GM11168 (cell line): ENCODE measurements around the gene SPATC1L.
"Not testable (repeated sequence)": the region's sequence is repeated elsewhere in the genome, so short reads cannot be mapped to it uniquely, and the experiment has no call there.

Experiments used
- in situ Hi-C: fragments of 300-500 bp; cut with MboI; formaldehyde crosslinking; loops from one replicate; pipeline ENCODE4 v1.12.0; 2022; ENCODE audit warnings: low sequenced_read_pairs; ENCODE audit not compliant: unreplicated experiment

The SPATC1L gene

DNA sequence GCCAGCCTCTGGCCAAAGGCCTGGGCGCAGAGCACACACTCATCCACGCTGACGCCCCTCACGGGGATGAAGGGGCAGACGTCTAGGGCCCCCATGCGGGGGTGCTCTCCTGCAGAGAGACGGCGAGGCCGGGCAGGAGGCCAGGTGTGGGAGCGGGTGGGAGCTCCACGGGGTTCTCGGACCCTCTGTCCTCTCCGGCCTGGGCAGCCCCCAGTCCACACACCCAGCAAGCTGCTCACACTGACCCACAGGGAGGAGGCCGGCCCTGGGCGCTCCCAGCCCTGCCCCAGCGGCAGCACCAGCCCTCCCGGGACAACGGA, 31.4 kb downstream of the SPATC1L start:
- in situ Hi-C loops = no loop called here

DNA sequence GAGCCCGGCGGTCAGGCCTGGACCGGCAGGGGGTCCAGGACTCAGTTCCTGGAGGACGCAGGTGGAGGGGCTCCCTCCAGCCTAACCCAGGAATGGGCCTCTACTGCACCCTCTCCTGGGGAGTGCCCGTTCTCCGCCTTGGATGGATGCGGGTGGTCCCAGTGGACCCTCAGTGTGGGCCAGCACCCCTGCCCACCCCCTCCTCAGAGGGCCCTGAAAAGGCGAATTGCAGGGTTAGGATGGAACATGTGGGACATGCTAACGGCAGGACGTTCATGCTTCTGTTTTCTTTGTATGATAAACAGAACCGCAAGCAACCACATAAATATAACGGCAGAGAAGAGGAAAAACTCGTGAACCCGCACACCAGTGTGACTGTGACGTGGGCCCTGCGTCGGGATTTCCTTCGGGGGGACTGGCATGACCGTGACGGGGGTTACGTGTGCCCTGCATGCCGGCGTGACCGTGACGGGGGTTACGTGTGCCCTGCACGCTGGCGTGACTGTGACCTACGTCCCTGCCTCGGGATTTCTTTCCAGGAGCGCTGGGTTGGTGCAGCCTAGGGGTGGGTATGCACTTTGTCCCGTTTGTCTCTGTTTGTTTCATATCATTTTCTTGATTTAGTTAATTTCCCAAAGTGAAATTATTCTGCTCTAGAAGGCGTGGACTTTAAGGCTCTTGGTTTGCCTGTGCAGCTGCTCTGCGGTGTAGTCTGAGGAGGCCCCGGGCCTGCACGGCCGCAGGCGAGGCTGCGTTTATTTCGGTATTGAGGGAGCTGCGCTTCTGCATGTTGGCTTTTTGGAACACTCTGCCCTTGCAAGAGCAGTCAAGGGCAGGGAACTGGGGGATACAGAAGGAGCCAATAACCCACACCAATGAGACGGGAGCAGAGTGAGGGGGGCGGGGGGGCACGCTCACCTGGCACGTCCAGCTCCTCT, 32.0 kb downstream of the SPATC1L start:
- in situ Hi-C loops = no loop called here

DNA sequence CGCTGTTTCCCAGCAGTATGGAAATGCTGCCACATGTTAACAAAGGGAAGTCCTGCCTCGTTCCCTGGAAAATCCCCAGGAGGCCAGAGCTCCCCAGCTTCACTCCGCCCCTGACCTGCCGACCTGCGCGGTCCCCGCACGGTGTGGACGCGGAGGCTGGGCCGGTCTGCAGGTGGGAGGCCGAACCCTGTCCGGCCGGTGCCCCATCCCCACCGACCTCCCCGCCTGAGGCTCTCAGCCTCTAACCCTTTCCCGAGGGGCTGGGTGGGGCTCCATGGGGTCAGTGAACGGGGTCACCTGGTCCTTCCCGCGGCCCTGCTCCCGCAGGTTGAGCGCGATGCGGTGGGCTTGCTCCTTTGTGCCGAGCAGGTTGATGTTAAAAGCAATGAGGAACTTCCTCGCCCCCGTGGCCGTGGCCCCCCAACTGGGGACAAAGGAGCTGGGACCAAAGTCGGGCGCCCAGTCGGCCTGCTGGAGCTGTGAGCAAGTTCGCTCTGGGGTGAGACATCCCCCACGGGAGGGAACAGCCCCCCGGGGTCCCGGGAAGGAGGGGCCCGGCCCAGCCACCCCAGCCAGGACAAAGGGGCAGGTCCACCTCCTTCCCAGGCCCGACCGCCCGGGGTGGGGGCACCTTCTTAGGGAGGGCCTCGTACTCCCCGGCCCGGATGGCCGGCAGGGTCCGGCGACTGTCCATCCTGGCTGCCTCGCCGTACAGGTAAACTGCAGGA, 32.8 kb downstream of the SPATC1L start:
- in situ Hi-C loops = no loop called here

DNA sequence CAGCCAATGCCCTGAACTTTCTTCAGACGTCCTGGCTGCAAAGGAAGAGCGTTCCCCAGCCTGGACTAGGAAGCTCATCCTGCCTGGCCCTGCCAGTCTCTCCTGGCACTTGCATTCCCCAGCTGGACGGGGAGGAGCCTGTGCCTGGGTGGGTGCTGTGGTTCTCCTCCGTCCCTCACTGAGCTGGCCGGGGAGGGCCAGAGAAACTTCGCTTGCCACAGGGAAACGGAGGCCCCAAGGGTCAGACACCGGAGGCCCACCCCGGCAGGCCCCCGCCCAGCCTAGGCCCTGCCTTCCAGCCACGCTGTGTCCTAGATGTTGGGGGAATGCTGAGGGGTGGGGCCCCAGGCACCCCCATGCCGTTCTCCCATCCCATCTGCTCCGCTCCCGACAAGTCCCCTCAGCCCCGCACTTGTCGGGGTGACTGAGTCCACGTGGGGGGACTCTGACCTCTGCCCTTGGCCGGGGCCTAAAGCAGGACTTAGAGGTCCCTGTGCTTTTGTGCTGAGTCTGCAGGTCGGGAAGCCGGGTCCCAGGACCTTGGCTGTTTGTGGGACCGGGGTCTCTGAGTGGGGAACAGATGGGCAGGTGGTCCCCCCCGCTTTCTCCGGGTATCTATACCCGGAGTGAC, 33.7 kb downstream of the SPATC1L start:
- in situ Hi-C loops = no loop called here

DNA sequence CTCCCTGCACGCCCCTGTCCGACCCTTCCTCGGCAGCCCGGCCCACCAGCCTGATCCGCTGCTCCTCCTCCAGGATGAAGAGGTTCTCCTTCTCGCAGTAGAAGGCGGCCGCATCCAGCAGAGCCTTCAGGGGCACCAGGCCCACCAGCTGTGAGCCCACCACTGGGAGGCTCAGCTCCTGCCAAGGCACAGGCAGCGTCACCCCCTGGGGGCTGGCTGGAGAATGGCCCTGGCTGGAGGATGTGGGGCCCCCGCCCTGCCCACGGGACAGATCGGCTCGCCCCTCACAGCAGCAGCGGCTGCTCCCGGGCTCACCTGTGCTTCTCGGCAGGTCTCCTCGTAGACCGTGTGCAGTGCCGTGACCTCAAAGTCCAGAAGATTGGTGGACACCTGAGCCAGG, 34.2 kb downstream of the SPATC1L start:
- in situ Hi-C loops = no loop called here

DNA sequence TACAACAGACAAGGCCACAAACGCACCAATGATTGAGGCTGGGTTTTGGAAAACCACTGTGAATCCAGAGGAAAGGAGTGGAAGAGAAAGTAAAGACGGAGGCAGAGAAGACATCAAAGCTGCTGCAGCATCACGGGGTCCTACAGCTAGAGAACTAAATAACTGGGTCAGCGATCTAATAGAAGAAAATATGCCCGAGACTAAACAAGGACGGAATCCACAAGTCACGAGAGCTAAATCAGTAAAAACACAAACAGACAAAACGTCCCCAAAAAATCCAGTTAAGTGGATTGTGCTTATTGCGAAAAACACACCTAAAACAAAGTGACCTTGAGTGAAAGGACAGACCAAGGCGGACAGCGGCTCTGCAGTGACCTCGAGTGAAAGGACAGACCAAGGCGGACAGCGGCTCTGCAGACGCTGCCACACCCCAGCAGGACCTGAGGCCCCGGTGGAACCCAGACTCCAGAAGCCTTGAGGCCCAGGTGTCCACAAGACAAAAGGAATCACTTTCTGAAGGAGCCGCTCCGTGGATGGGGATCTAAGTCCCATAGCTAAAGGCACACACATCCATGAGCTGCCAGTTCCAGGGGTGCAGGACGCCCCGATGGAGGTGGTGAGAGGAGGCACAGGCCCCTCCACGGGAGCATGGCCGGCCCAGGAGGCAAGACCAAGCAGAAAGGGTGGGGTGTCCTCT, 34.9 kb downstream of the SPATC1L start:
- in situ Hi-C loops = no loop called here

DNA sequence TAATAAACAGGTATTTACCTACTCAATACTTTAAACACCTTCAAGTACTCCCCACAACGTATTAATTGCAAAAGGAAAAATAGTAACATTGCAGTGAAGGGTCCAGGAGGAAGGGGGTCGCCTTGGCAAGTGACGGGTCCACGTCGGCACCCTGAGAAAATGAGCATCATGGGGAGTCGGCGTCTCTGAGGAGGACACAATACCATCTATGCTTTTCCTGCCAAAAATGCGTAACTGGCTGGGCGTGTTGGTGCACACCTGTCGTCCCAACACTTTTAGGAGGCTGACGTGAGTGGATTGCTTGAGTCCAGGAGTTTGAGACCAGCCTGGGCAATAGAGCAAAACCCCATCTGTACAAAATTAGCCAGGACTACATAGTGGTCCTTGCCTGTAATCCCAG, 36.2 kb downstream of the SPATC1L start:
- in situ Hi-C loops = no loop called here

DNA sequence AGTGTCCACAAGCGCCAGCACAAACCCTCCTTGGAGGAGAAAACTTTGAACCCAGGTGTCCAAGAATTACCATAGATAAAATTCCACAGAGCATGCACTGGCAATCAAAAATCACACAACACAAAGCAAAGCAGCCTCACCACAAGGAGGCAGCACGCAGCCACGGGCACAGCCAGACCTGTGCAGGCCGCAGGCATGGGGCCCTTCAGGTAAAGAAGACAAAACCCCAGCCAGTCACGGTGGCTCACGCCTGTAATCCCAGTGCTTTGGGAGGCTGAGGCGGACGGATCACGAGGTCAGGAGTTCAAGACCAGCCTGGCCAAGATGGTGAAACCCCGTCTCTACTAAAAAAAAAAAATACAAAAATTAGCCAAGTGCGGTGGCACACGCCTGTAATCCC, 36.8 kb downstream of the SPATC1L start:
- in situ Hi-C loops = not testable (repeated sequence)

DNA sequence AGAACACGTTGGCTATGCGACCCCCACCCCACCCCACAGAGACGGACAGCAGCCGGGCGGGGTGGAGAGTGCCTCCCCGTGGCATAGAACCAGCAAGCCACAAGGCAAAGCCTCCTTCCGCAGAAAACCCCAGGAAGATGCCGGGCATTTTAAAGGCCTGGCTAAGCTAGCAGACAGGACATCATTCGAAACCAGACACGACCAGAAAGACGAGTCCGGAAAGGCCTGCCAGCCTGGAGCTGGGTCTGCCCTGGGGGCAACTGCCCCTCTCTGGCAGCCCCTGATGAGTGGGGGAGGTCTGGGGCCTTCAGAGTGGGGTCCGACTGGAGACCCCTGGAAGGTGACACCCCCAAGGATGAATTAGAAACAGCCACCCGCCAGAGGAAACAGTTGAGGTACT, 37.4 kb downstream of the SPATC1L start:
- in situ Hi-C loops = no loop called here

DNA sequence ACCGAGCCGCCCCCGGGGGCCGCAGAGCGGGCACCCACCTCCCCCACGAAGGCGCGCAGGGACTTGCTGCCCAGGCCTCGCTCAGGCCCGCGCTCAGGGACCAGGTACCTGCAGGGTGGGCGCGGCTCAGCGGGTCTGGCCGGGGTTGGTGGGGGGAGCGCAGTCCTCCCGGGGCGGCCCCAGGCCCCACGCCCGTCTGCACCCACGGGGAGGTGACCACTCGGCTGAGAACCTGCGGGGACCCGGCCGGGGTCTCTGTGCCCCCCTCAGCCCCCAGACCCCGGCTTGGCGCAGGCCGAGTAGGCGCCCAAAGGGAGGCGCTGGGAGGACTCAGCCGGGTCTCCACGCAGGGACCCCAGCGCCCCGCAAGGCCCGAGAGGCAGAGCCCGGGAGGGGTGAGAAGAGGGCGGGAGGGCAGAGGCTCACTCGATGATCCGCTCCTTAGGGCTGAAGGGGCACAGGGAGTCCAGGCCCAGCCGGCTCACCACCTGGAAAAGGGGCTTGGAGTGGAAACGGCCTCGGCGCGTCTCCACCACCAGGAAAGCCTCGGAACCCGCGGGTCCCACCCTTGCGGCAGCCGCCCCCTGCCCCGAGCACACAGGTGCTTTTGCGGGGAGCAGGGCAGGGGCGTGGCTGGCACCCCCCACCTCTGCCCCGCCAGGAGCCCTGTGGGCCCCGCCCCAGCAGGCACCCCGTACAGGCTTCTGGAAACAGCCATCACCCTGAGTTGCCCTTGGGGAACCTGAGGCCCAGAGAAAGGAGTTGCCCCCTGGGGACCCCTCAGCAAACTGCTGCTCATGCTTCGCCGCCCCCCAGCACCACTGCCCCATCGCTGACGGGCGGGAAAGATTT, 38.2 kb downstream of the SPATC1L start:
- in situ Hi-C loops = no loop called here

DNA sequence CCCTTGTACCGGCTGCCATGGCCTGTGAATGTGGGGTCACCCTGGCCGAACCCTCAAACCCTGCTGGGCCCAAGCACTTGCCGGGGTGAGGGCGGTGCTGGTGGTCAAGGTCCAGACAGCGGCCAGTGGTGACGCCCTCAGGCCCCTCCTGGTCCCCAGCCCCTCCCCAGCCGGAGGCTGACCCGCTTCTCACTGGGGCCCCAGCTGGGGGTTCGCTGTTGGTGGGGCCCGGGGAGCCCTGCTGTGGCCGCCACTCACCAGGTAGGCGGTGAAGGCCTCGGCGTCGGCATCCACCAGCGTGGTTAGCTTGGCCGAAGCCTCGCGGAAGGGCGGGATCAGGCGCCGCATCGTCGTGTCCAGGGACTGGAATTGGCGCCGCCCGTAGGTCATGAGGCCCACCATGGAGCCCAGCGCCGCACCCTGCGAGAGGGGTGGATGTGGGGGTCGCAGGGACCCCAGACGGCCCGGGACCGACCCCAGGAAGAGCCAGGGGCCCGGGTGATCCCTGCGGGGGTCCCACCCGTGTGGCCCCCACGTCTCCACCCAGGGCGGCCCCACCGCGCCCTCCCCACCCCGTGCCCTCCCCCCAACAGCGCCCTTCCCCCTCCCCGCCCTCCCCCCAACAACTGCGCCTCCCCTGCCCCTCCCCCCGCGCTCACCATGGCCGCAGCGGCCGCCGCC, 39.0 kb downstream of the SPATC1L start:
- in situ Hi-C loops = no loop called here

DNA sequence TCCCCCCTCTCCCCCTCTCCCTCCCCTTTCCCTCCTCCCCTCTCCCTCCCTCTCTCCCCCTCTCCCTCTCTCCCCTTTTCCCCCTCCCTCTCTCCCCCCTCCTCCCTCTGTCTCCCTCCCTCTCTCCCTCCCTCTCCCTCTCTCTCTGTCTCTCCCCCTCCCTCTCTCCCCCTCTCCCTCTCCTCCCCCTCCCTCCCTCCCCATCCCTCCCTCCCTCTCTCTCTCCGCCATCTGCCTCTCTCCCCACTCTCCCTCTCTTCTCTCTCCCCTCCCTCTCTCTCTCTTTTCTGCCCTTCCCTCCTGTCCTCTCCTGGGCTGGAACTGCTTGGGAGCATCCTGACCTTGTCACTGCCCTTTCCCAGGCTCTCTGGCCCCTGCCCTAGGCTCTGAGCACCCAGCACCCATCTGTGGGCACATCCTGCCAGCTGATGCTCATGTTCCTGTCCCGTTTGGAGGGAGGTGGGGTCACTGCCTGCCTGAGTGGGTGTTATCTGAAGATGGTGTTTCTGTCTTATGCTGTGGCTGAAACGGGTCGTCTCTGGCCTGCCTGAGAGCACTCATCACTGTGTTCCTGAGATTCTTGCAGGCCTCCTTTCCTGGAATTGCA, 39.7 kb downstream of the SPATC1L start:
- in situ Hi-C loops = no loop called here

DNA sequence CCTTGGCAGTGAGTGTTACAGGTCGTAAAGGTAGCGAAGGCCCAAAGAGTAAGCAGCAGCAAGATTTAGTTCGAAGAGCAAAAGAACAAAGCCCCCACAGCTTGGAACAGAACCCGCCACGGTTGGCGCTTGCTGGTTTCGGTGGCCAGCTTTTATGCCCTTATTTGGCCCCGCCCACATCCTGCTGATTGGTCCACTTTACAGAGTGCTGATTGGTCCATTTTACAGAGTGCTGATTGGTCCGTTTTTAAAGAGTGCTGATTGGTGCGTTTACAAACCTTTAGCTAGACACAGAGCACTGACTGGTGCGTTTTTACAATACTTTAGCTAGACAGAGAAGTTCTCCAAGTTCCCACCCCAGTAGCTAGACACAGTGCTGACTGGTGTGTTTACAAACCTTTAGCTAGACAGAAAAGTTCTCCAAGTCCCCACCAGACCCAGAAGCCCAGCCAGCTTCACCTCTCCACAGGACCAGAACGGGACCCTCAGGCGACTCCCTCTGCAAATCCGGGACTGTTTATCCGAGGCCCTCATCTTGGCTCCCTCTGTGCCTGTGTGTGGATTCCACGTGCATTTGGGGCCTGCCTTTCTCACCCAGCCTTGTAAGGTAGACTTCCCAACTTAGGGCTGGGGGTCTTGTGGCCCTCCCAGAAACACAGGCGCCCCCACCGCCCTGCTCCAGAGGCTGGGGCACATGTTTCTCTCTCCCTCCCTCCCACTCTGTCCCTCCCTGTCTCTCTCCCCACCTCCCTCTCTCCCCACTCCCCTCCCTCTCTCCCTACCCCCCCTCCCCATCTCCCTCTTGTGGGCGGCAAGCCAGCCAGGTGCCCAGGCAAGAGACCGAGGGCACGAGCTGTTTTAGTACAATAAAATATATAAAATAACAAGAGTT, 41.4 kb downstream of the SPATC1L start:
- in situ Hi-C loops = no loop called here

DNA sequence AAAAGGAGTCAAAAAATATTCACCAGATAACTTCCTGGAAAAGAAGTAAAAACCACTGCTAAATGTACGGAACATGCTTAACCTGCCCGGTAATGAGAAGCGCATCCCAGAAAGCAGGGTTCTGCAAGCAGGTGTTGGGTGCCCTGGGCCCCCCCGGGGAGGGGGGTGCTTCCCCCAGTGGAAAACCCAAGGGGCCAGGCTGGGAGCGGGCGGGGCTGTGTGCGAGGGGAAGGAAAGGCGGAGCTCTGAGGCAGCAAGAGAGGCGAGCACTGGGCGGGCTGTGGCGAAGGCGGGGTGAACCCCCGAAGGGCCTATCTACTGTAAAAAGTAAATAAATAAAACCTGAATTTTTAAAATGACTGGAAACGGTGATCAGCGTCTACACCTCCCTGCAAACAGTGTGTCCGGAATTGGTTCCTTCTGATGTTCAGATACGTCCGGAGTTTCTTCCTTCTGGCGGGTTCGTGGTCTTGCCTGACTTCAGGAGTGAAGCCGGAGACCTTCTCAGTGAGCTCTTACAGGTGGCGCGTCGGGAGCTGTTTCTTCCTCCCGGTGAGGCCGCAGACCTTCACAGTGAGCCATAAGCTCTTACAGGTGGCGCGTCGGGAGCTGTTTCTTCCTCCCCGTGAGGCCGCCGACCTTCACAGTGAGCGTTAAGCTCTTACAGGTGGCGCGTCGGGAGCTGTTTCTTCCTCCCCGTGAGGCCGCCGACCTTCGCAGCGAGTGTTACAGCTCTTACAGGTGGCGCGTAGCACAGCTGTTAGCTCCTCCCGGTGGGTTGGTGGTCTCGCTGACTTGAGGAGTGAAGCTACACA, 42.3 kb downstream of the SPATC1L start:
- in situ Hi-C loops = no loop called here

DNA sequence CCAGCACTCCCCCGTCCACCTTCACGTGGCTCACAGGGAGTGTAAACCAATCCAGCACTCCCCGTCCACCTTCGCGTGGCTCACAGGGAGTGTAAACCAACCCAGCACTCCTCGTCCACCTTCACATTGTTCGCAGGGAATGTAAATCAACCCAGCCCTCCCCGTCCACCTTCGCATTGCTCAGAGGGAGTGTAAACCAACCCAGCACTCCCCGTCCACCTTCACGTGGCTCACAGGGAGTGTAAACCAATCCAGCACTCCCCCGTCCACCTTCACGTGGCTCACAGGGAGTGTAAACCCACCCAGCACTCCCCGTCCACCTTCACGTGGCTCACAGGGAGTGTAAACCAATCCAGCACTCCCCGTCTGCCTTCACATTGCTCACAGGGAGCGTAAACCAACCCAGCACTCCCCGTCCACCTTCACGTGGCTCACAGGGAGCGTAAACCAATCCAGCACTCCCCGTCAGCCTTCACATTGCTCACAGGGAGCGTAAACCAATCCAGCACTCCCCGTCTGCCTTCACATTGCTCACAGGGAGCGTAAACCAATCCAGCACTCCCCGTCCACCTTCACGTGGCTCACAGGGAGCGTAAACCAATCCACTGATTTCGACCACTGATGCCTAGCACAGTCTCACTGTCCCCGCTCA, 43.8 kb downstream of the SPATC1L start:
- in situ Hi-C loops = not testable (repeated sequence)

DNA sequence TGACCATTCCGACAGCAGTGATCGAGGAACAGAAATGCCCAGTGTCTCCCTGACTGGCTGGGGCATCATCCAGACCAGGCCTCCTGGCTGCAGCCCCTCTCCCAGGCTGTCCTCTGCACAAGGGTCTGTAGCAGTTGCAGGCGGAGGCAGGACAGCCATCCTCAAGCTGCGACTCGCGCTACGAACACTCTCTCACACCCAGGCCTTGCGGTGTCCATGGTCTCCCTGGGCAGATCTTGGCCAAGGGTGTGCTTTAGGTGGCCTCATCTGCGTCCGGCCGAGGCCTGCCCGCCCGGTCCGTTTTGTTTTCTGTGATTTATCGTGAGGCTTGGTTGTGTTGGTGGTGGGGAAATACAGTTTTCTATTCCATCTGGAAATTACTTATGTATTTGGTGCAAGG, 44.6 kb downstream of the SPATC1L start:
- in situ Hi-C loops = no loop called here
